NCI-H1694 treated with DMSO at 0.1 percent for 48 hours (cell line): ENCODE data around the gene TSSK2.

Experiments
- DNase-seq: peaks from one replicate; lab custom pipeline; 2025; lab: John Stamatoyannopoulos, UW

Gene TSSK2

DNA sequence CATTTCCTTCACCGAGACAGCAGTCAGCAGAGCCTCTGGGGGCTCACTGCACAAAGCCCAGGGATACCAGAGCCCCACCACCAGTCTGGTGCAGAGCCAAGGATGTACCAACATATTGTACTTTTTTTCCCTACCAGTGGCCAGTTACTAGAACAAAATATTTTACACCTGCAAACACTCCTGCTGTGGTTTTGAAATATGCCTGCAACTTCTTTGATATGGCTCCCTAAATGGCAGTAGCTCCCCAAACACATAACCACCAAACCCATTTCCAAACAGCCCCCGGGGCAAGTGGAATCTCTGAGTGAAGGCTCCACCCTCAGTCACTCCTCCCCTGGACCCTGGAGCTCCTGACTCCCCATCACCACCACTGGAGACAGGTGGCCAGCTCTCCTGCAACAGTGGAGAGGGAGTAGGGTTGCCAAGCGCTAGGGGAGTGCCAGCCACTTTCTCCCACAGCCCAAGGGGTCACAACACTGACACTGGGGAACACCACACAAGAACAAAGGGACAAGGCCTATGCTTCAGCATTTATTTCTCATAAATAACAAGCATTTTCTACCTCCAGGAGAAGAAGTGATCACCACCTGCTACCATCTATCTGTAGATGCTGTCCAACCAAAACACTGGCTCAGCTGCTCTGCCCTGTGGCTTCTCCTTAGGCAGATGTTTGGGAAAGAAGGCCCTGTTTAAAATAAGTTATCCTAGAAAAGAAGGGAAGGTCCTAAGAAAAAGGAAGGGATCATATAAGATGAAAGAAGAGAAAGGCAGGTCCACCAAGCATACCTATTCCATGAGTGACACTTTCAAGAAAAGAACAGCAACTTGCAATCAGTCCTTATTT is 24.0 kb upstream of the TSSK2 start:
- no peak for DNase-seq

DNA sequence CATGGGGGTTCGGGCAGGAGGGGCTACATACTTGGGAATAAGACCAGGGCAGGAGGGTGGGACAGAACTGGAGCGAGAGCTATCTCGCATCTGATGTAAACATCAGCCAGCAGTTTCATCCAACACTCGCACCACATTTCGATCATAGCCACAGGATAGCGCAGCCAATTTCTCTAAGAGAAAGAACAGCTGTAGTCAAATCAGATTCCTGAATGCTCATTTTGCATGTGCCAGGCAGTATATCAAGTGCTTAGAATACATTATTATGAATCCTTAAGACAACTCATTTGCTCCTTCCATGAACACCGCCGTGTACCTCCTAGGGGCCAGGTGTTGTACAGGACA is 23.4 kb upstream of the TSSK2 start:
- DNase-seq, result no peak

GRCh38 chr22:19108807-19109197 is 22.3 kb upstream of the TSSK2 start:
- DNase-seq, result no peak

GRCh38 chr22:19109198-19110063 is 21.7 kb upstream of the TSSK2 start:
- DNase-seq, result no peak

- no peak for DNase-seq
Measured at GRCh38 chr22:19110064-19110458, 21.0 kb upstream of the TSSK2 start.

DNA sequence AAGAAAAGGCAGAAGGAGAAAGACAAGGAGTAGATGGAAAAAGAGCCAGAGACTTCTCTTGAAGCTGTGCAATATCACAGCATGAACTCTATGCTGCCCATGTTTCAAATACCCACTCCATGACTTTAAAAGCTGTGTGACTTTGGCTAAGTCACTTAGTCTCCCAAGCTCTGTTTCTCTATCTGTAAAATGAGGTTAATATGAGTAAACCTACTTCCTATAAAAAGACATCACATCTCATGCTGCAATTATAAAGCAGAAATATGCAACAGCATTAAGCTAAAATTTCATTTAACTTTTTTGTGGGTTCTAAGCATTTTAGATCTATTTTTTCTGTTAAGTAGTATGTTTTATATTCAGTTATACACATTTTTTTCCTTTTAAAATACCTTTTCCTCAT is 20.5 kb upstream of the TSSK2 start:
- no peak for DNase-seq

GRCh38 chr22:19111140-19111539 is 20.0 kb upstream of the TSSK2 start:
- no peak for DNase-seq

DNA sequence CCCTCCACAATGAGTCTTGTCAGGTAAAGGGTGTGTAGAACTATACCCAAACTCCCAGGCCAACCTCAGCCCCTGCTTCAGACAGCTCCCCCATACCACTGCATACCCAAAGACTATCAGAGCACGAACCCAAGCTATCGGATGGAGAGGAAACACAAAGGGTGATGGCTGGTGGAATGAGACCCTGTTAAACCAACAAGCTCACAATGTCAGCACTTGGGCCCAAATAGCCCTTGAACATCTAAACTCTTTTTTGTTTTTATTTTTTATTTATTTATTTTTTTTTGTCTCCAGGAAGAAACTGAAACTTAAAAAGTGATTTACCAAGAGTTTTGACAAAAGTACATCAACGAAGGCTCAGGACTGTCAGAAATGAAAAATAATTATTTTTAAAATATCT is 19.5 kb upstream of the TSSK2 start:
- no peak for DNase-seq

DNA sequence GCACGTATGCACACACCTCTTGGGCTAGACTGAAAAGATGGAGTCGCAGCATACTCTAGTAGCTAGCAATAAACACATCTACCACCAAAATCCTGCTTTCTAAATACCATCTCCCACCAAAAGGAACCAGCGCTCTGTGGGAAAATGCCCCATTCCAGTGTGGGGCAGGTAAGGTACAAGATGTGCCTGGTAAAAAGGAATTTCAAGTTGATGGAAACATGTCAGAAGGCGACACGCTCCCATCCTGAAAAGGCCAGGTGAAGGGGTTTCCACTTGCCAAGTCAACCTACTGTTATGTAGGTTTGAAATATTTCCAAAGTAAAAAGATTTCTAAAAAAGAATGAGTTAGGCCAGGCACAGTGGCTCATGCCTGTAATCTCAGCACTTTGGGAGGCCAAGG is 17.7 kb upstream of the TSSK2 start:
- no peak for DNase-seq

GRCh38 chr22:19114984-19115552 is 16.0 kb upstream of the TSSK2 start:
- DNase-seq, result no peak

DNA sequence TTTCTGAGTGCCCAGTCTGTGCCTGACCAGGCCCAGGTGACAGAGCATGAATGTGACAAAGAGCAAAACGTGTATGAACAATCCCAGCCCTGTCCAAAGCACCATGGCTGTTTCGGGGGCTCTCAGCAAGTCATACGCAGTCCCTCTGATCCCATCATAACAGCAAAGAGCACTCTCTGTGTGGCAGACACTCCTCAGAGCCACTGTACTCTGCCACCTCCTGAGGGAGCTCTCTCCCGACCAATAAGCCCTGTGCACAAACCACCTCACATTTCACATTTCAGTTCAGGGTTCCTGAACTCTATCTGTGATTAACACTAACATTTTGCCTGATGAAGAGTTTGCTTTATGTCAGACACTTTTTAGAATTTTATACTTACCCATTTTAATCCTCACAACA is 15.5 kb upstream of the TSSK2 start:
- DNase-seq, result no peak

DNA sequence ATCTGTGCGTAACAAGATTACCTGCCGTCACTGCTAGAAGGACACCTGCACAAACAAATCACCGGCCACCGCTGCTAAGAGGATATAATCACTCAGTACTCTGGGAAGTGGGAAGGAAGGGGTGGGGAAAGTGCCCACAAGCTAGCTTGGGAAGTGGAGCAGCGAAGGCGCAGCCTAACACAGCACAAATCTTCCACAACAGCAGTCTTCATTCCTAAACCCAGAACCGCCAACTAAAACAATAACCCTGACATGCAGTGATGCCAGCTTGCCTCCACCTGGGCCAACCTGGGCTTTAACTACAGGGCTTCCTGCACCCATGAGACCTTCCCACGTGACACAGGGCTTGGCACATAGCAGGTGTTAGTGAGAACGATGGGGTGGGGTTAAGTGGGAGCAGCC is 14.0 kb upstream of the TSSK2 start:
- DNase-seq, result no peak

GRCh38 chr22:19118329-19118880 is 12.7 kb upstream of the TSSK2 start:
- no peak for DNase-seq

GRCh38 chr22:19119949-19120348 is 11.2 kb upstream of the TSSK2 start:
- DNase-seq, result no peak

GRCh38 chr22:19120829-19121630 is 10.1 kb upstream of the TSSK2 start:
- DNase-seq, result no peak

DNA sequence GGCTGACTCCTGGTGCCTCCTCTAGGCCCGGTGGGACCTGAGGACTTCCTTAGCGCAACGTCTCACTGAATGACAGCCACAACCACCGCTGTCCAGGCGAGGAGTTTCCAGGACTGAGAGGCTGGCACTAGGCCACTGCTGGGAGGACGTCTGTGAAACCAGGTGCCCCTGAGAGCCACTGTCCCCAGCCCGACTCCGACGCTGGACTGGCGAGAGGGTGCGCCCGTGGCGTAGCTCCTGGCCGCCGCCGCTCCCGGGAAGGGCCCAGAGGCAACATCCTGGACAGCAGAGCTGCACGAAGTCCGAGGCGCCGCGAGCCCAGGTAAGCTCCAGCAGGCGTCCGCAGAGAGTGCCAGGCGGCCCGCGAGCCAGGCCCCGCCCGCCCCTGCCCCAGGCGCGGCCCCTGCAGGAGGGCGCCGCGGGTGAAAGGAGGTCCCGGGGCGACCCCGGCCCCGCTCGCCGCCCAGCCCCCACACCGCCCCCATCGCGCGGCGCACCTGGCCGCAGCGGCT is 9.4 kb upstream of the TSSK2 start:
- DNase-seq, result no peak

DNA sequence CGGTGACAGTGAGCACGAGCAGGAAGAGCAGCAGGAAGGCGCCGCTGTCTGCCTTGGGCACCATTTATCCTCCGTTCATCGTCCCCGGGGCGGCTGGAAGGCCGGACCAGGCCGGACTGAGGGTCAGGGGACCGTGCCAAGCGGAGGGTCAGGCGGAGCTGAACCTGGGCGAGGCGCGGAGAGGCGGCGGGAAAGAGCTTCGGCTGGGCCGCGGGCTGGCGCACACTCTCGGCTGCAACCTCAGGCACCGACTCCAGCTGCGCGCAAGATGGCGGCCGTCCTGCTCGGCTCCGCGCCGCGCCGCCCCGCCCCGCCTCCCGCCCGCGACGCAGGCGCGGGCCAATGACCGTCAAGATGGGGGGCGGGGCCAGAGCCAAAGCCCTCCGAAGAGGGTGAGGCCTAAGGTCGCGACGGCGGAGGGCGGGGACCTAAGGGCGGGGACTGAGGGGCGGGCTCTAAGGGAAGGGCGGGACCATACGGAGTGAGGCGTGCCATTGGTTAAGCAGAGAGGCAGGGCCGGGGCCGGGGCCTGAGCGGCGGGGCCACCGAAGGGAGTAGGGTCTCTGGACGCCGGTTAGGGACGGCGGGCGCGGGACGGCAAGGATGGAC is 8.9 kb upstream of the TSSK2 start, which contains the start of gene DGCR2:
Gene DGCR2 (minus strand): TSS at position 270 of the 609 bp plus-strand sequence. CDS start 206 bp downstream, at position 64.
- DNase-seq, result peak; percentile 88

DNA sequence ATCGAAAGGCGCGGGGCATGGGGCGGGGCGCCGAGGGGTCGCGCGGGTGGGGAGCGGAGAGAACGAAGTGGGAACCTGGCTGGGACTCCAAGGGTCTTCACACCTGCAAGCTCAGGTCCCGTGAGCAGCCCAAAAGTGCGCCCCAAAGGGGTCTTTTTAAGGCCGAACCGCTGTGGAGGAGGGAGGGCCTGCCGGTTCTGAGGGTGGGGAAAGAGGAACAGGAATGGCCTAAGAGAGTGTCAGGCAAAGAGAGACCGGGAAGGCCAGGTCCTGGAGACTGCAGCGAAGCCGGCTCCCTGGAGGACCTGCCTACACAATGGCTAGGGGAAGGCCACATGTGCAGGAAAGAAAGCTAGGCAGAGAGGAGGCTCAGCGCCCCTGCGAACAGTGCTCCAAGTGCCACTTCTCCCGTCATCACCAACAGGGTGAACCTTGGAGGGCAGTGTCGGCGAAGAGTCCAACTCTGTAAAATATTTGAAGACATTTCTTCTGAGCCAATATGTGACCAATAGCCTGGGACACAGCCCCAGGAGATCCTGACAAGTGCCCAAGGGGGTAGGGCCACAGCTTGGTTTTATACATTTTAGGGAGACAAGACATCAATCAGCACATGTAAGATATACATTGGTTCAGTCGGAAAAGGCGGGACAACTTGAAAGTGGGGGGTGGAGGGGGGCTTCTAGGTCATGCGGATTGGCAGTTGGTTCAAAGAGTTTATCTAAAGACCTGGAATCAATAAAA is 8.2 kb upstream of the TSSK2 start:
- DNase-seq, result no peak

GRCh38 chr22:19123936-19124335 is 7.2 kb upstream of the TSSK2 start:
- DNase-seq, result no peak

DNA sequence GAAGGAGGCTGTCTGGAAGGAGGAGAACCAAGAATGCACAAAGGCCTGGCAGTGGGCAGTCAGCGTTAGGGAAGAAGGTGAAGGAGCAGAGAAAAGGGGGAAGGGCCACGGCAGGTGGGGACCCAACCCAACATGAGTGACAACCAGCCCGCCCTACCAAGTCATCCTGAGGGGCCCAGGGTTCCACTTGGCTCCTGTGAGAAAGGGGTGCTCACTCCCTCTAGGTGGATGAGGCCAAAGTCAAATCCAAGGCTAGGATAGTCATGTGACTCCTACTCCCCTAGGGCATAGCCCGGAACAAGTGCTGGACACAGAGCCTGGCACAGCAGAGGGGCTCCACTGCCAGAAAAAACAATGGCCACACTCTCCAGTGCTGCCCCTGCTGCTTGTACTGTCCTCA is 6.7 kb upstream of the TSSK2 start:
- DNase-seq, result no peak
